CD1c-positive myeloid dendritic cell (primary cell): ENCODE results near the gene TMEM59.
"Not testable (repeated sequence)": the region's sequence is repeated elsewhere in the genome, so short reads cannot be mapped to it uniquely, and the experiment has no call there.

Experiments
- DNase-seq: peaks from one replicate; pipeline ENCODE4 v3.0.0-alpha.2; 2016; ENCODE audit errors: extremely low spot score

Gene TMEM59

DNA sequence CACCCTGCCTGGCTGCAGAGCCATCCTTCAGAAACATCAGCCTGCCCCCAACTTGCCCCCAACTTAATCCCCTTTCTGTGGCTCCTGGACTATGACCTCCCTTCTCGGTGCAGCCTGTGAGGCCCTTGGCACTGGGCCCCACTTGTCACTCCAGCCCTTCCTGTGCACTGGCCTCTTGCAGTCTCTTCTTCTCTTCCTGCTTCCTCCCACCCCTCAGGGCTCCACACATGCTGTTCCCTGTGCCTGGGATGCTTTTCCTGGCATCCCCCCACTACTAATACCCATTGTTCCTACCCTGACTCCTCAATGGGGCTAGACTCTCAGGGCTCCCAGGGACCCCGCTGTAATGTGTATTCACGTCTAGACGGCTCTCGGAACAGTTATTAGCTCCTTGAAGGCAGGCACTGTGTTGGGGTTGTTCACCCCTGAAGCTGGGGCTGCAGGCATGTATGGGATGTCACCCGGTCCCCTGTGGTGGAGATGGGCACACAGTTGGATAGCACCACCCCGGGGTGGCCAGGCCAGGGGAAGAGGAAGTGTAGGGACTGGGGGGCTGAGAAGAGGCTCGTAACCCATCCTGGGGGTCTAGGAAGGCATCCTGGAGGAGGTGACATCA is 39.5 kb downstream of the TMEM59 start:
- DNase-seq: no peak

DNA sequence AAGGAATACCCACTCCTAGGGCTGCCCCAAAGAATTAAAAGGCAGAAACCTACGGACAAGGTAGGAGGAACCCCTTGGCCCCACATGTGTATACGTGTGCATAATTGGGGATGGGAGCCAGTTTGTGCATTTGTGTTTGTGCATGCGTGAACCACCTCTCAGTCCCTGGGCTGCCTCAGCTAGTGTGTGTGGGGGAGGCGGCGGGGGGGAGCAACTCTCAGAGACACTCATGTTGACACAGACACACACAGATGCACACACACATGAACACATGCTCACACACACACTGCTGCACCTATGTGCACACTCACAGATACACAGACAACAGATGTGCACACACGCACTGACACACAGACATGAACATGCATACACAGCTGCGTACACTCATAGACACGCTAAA is 40.1 kb downstream of the TMEM59 start:
- DNase-seq: no peak

- DNase-seq: no peak
Observed at GRCh38 chr1:54012008-54012325, 41.0 kb downstream of the TMEM59 start.

GRCh38 chr1:54011316-54012007 is 41.5 kb downstream of the TMEM59 start:
- DNase-seq: no peak

DNA sequence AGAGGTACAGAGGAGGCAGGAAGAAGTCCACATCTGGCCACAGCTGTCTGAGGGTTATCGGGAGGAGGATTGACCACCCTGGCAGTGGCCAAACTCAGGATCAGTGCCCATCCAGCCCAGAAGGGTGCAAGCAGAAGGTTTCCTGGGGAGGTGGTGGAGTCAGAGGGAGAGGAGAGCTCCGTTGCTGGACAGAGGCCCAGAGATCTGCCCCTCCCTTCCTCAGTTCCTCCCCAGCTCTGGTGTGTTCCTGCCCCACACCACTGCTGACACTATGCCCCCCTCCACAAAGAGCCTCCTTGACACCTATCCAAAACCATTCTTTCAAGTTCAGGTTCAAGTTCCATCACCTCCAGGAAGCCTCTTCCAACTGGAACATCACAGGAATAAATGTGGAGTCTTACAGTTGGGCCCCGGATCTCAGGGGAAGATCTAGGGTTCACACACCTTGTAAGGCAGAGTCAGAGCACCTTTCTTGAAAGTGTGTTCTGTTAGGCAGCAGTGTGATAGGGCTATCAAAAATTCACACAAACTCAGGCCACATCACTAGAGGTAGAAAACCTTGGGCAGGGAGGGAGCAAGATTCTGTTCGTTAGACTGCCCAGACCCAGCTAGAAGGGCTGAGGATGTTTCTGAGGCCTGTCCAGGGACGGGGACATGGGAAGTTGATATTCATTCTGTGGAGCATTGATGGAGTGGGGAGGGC is 42.4 kb downstream of the TMEM59 start:
- DNase-seq: no peak

GRCh38 chr1:54009406-54009805 is 43.6 kb downstream of the TMEM59 start:
- DNase-seq: no peak

DNA sequence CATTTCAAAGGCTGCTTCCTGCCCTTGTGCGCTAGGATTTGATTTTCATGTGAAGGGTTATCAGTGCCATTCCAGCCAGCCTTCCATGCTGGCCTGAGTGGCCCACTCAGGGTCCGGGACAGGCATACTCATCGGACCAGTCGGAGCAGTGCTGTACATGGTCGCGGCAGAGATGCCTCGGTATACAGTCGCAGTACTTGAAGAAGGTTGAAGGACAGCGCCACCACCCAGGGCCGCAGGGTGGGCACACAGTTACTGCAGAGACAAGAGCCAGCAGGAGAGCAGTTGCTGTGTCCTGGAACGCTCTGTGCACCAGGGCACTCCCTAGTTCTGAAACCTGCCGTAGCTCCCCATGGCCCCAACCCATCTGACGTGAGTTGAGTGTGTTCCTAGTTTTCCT is 44.1 kb downstream of the TMEM59 start:
- no peak for DNase-seq

GRCh38 chr1:54007613-54008012 is 45.4 kb downstream of the TMEM59 start:
- DNase-seq: no peak

DNA sequence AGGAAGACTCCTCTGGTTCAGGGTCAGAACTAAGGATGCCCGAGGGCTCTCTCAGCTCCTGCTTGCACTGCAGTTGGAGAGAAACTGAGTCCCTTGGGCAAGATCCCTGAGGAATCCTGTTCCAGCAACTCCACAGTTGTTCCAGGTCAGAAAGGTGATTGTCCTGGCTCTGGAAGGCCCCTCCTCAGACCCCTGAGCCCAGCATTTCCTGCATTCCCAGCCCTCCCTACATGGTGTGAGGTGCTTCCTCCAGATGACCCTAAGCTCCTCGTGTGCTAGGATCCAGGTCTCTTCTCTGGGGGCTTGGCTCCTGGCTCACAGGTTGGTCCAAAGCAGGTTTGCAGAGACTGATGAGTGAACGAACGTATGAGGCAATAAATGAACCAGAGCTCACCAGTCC is 46.5 kb downstream of the TMEM59 start:
- no peak for DNase-seq

DNA sequence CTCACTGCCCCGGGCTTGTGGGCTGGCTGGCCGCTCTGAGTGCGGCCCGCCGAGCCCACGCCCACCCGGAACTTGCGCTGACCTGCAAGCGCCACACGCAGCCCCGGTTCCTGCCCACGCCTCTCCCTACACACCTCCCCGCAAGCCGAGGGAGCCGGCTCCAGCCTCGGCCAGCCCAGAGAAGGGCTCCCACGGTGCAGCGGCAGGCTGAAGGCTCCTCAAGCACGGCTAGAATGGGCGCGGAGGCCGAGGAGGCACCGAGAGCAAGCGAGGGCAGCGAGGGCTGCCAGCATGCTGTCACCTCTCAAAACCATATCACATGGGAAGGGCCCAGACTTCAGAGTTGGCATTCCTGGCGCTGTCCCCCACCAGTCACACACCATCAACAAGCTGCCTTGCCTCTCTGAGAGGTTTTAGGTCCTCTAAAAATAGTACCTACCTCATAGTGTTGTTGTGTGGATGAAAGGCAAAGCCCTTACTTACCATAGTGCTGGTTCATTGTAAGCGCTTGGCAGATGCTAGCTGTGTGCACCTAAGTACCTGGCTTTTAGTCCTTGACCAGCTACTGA is 48.4 kb downstream of the TMEM59 start:
- no peak for DNase-seq

DNA sequence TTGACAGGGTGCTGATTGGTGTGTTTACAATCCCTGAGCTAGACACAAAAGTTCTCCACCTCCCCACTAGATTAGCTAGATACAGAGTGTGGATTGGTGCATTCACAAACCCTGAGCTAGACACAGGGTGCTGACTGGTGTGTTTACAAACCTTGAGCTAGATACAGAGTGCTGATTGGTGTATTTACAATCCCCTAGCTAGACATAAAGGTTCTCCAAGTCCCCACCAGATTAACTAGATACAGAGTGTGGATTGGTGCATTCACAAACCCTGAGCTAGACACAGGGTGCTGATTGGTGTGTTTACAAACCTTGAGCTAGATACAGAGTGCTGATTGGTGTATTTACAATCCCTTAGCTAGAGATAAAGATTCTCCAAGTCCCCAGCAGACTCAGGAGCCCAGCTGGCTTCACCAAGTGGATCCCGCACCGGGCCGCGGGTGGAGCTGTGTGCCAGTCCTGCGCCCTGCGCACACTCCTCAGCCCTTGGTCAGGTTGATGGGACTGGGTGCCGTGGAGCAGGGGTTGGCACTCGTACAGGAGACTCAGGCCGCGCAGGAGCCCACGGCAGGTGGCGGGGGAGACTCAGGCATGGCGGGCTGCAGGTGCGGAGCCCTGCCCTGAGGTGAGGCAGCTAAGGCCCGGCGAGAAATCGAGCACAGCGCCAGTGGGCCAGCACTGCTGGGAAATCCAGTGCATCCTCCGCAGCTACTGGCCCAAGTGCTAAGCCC is 49.1 kb downstream of the TMEM59 start:
- DNase-seq: not testable (repeated sequence)

DNA sequence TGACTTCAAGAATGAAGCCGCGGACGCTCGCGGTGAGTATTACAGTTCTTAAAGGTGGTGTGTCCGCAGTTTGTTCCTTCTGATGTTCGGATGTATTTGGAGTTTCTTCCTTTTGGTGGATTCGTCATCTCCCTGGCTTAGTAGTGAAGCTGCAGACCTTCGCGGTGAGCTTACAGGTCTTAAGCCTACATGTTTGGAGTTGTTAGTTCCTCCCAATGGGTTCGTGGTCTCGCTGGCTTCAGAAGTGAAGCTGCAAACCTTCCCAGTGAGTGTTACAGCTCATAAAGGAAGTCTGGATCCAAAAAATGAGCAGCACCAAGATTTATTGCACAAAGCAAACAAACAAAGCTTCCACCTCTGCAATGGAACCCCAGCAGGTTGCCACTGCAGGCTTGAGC is 49.8 kb downstream of the TMEM59 start:
- no peak for DNase-seq

DNA sequence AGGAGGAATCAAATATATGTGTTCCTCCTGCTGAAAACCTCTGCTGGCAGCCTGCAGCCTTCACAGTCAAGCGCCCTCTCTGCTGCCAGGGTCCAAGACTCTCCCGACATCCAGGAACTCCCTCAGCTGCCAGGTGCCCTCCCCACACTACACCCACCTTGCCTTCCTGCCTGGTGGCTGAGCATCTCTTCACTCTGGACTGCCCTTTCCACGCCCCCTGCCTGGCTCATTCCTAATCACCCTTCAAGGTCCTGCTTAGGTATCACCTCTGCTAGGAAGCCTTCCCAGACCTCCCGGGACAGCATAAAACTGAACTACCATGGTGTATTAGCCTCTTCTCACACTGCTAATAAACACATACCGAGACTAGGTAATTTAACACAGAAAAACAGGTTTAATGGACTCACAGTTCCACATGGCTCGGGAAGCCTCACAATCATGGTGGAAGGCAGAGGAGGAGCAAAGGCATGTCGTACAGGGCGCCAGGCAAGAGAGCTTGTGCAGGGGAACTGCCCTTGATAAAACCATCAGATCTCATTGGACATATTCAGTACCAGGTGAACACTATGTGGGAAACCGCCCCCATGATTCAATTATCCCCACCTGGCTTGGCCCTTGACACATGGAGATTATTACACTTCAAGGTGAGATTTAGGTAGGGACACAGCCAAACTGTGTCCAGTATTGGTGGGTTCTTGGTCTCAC is 50.3 kb downstream of the TMEM59 start:
- no peak for DNase-seq

- no peak for DNase-seq
Observed at GRCh38 chr1:54001591-54001990, 51.4 kb downstream of the TMEM59 start.

DNA sequence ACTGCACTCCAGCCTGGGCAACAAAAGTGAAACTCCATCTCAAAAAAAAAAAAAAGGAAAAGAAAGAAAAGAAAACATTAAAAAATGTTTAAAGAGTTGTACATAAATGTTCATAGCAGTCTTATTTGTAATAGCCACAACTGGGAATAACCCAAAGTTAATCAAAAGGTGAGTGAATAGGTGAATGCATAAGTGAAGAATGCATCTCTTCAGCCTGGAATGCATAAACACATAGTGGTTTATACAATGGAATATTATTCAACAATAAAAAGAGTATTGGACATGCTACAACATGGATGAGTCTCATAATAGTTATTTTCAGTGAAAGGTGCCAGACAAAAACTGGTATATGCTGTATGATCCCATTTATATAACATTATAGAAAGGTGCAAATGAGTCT is 53.1 kb downstream of the TMEM59 start:
- no peak for DNase-seq

DNA sequence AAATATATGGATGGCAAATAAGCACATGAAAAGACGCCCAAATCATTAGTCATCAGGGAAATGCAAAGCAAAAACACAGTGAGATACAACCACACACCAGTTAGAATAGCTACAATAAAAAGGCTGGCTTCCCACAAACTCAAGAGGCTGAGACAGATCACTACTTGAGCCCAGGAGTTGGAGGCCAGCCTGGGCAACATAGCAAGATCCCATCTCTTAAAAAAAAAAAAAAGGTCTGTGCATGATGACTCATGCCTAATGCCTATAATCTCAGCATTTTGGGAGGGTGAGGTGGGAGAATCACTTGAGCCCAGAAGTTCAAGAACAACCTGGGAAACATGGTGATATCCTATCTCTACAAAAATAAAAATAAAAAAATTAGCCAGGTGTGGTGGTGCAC is 54.8 kb downstream of the TMEM59 start:
- no peak for DNase-seq

- DNase-seq: no peak
Observed at GRCh38 chr1:53995683-53996082, 57.3 kb downstream of the TMEM59 start.

GRCh38 chr1:53994516-53994915 is 58.5 kb downstream of the TMEM59 start:
- DNase-seq: not testable (repeated sequence)

- DNase-seq: no peak
Observed at GRCh38 chr1:53992085-53992874, 60.7 kb downstream of the TMEM59 start.

DNA sequence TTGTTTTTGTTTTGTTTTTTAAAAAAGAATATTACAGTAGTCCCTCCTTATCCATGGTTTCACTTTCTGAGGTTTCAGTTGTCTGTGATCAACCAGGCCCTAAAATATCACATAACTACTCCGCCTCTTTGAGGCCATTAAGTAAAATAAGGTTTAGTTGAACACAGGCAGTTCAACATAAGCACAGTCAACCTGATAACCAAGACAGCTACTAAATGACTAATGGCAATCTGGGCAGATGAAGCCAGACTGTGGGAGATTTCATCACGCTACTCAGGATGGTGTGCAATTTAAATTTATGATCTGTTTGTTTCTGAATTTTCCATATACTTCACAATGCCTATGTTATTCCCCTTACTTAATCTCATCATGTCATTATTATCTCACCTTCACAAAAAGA is 65.1 kb downstream of the TMEM59 start:
- DNase-seq: no peak

- no peak for DNase-seq
Observed at GRCh38 chr1:53986458-53986857, 66.5 kb downstream of the TMEM59 start.
